Muscle of leg (tissue), 11 donors: Measurements from ENCODE around the gene PRAMEF18. TPM values are rescaled to one million over a fixed set of nuclear protein-coding genes. Genes with fewer than 3 reads are reported as not detected.
"Not testable (repeated sequence)": the region's sequence is repeated elsewhere in the genome, so short reads cannot be mapped to it uniquely, and the experiment has no call there.

Source experiments
- DNase-seq: peaks from one replicate; pipeline ENCODE4 v3.0.0; 2013
- H3K27ac ChIP-seq: one replicate; pipeline ENCODE4 v1.5.1; 2013; ENCODE audit warnings: mild to moderate bottlenecking, low read length, control low read depth
- H3K27me3 ChIP-seq: one replicate; pipeline ENCODE4 v1.6.1; 2013; ENCODE audit warnings: low read length; ENCODE audit not compliant: control insufficient read depth, insufficient read depth
- H3K36me3 ChIP-seq: one replicate; pipeline ENCODE4 v1.6.1; 2013; ENCODE audit warnings: low read length; ENCODE audit not compliant: control insufficient read depth, insufficient read depth
- H3K4me1 ChIP-seq: one replicate; pipeline ENCODE4 v1.6.1; 2013; ENCODE audit warnings: low read length; ENCODE audit not compliant: control insufficient read depth, insufficient read depth
- H3K4me3 ChIP-seq: one replicate; pipeline ENCODE4 v1.5.1; 2013; ENCODE audit warnings: low read length, control low read depth
- H3K9me3 ChIP-seq: replicated peaks from 2 replicates; pipeline ENCODE4 v1.6.1; 2013; ENCODE audit warnings: low read depth, low read length; ENCODE audit not compliant: control insufficient read depth
- WGBS: methylation state at CpG from one replicate; pipeline ENCODE4 v1.1.5; 2013; ENCODE audit warnings: missing lambda C conversion rate; ENCODE audit not compliant: insufficient coverage; 5-methylcytosine and 5-hydroxymethylcytosine counted together
- polyA plus RNA-seq, 8 donors: library from polyadenylated mRNA; unstranded; fragments of 120-200 nt; gene quantifications; one replicate each; pipeline versions ENCODE4 v1.2.1 to v1.2.3, GENCODE V29; 2013; ENCODE audit warnings: inconsistent platforms in 1 of 8, low replicate concordance in 1 of 8; ENCODE audit not compliant: insufficient read length in 8 of 8, insufficient read depth in 1 of 8
- total RNA-seq: library from RNA; stranded (reverse); fragments of 120-200 nt; gene quantifications from one replicate; pipeline ENCODE4 v1.2.4, GENCODE V29; 2013

PRAMEF18 gene
- total and polyA plus RNA-seq, 9 donors = not detected

DNA sequence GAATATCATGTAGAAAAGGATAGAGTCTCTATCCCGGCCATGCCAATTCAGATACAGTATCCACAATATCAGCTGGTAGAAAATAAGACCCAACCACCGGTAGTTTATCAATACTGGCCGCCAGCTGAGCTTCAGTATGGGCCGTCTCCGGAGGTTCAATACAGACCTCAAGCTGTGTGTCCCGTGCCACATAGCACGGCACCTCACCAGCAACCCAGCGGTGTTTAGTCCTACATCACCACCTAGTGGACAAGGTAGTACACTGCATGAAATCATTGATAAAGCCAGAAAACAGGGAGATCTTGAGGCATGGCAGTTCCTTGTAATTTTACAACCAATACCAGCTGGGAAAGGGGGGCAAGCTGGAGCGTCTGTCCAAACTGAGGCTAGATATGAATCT, 17.2 kb downstream of the PRAMEF18 start:
- not testable (repeated sequence) for H3K4me1 ChIP-seq, H3K27ac ChIP-seq, H3K36me3 ChIP-seq, H3K4me3 ChIP-seq, H3K27me3 ChIP-seq, DNase-seq, H3K9me3 ChIP-seq
- WGBS = no CpG with 5 or more reads among the region's 9 CpGs

GRCh38 chr1:13201309-13201708, 24.6 kb downstream of the PRAMEF18 start, which contains the start of gene PRAMEF13:
Gene PRAMEF13, minus strand, starts transcription at chr1:13201409. Its CDS starts 1,820 bp downstream, at chr1:13199589.
- DNase-seq, H3K36me3 ChIP-seq, H3K4me1 ChIP-seq, H3K9me3 ChIP-seq, H3K27ac ChIP-seq, H3K27me3 ChIP-seq, H3K4me3 ChIP-seq: not testable (repeated sequence)
- no CpG with 5 or more reads among the region's 5 CpGs for WGBS

Other genes with a start within 250 kb of the PRAMEF18 start
- not detected for gene PRAMEF27, start 169.6 kb downstream of the PRAMEF18 start, total RNA-seq
- gene PRAMEF27, start 169.6 kb downstream of the PRAMEF18 start, polyA plus RNA-seq = not detected
- not detected for gene HNRNPCL3, start 165.4 kb downstream of the PRAMEF18 start, total RNA-seq
- not detected for gene HNRNPCL3, start 165.4 kb downstream of the PRAMEF18 start, polyA plus RNA-seq
- not detected for gene PRAMEF25, start 155.4 kb downstream of the PRAMEF18 start, total RNA-seq
- gene PRAMEF25, start 155.4 kb downstream of the PRAMEF18 start, polyA plus RNA-seq = not detected
- gene HNRNPCL2, start 109.3 kb downstream of the PRAMEF18 start, total RNA-seq = not detected
- under 1 TPM in 1 of 8 donors, not detected in 7; 0.14 TPM for gene HNRNPCL2, start 109.3 kb downstream of the PRAMEF18 start, polyA plus RNA-seq
- gene PRAMEF26, start 70.1 kb downstream of the PRAMEF18 start, total RNA-seq = not detected
- gene PRAMEF26, start 70.1 kb downstream of the PRAMEF18 start, polyA plus RNA-seq = not detected
- not detected for gene HNRNPCL4, start 60.5 kb downstream of the PRAMEF18 start, total RNA-seq
- gene HNRNPCL4, start 60.5 kb downstream of the PRAMEF18 start, polyA plus RNA-seq = under 1 TPM in 4 of 8 donors, not detected in 4; 0.19 to 0.42 (median 0.26) TPM
- gene PRAMEF9, start 54.3 kb downstream of the PRAMEF18 start, total RNA-seq = not detected
- gene PRAMEF9, start 54.3 kb downstream of the PRAMEF18 start, polyA plus RNA-seq = not detected
- gene PRAMEF13, start 24.7 kb downstream of the PRAMEF18 start, total RNA-seq = not detected
- not detected for gene PRAMEF13, start 24.7 kb downstream of the PRAMEF18 start, polyA plus RNA-seq
- not detected for gene PRAMEF5, start 28.0 kb upstream of the PRAMEF18 start, total RNA-seq
- not detected for gene PRAMEF5, start 28.0 kb upstream of the PRAMEF18 start, polyA plus RNA-seq
- gene PRAMEF8, start 59.0 kb upstream of the PRAMEF18 start, total RNA-seq = not detected
- gene PRAMEF8, start 59.0 kb upstream of the PRAMEF18 start, polyA plus RNA-seq = not detected
- gene PRAMEF33, start 77.4 kb upstream of the PRAMEF18 start, total RNA-seq = not detected
- gene PRAMEF33, start 77.4 kb upstream of the PRAMEF18 start, polyA plus RNA-seq = under 1 TPM in 1 of 8 donors, not detected in 7; 0.13 TPM
- gene PRAMEF15, start 89.4 kb upstream of the PRAMEF18 start, total RNA-seq = not detected
- not detected for gene PRAMEF15, start 89.4 kb upstream of the PRAMEF18 start, polyA plus RNA-seq
- not detected for gene PRAMEF14, start 121.0 kb upstream of the PRAMEF18 start, total RNA-seq
- not detected for gene PRAMEF14, start 121.0 kb upstream of the PRAMEF18 start, polyA plus RNA-seq
- not detected for gene PRAMEF19, start 145.8 kb upstream of the PRAMEF18 start, total RNA-seq
- not detected for gene PRAMEF19, start 145.8 kb upstream of the PRAMEF18 start, polyA plus RNA-seq
- not detected for gene PRAMEF17, start 163.5 kb upstream of the PRAMEF18 start, total RNA-seq
- gene PRAMEF17, start 163.5 kb upstream of the PRAMEF18 start, polyA plus RNA-seq = not detected
- not detected for gene PRAMEF20, start 184.3 kb upstream of the PRAMEF18 start, total RNA-seq
- gene PRAMEF20, start 184.3 kb upstream of the PRAMEF18 start, polyA plus RNA-seq = not detected